Activated CD4-positive, CD25-positive, alpha-beta regulatory T cell (primary cell): Measurements from ENCODE around the gene FGGY.
"Not testable (repeated sequence)": the region's sequence is repeated elsewhere in the genome, so short reads cannot be mapped to it uniquely, and the experiment has no call there.

Experiments used
- DNase-seq, 4 experiments: peaks; one replicate each; lab custom pipeline; 2025; lab: John Stamatoyannopoulos, UW

Gene FGGY

DNA sequence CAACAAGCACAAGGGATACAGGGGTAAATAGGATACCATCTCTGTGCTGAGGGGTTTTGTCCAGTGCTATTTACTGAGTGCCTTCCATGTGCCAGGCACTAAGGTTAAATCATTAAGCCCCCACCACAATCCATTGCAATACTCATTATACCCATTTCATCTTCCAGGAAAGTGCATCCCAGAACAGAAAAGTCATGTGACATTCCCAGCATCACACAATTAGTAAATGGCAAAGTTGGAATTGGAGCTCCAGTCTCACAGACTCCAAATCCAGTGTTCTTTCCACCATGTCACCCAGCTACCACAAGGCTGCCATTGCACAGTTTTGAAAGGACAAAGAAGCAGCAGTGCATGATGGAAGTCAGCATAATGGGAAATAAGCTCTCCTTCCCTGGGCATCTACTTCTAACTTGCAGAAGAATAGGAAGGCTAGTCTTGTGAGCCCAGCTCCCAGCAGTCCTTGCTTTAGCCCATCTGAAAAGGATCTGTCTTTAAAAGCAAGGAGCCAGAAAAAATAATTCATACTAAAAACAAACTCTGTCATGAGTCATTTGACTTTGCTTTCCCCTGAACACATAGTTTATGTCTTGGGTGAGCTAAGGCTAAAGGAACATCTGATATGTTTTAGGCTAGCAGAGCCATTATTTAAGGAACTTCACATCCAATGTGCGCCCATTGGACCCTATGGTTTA lies 406.5 kb downstream of the FGGY start:
- no peak for DNase-seq

DNA sequence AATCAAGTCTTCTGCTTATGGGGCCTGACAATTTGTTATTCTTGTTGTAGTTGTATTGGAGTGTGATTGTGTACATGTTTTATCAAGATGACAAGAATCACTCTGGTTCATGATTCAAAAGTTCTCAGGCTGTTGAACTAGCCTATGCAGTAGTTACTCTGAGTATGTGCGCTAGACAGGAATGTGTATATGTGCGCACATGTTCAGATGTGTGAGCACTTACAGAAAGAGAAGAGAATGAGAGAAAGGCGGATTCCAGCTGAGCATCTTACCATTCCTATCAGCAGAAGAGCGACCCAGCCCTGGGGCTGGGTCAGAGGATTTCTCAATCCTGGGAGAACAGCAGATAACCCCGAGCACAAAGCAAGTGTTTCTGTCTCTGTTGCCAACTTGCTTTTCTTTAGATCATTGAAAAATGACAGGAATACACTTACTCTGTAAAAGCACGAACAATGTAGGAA lies 407.1 kb downstream of the FGGY start:
- no peak for DNase-seq

DNA sequence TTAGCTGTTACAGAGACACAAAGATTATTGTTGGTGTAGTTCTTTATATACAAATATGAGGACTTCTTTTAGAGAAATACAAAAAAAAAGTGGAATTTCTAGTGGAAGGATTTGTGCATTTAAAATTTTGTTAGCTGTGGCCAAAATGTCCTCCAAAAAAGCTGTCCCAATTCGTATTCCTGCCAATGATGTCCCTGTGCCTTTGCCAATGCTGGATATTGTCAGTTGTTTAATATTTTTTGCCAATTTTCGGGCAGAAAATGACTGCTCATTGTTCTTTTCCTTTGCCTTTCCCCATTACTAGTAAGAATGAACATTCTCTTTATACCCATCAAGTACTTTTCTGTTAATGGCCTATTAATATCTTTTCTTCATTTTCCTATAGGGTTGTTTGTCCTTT lies 407.8 kb downstream of the FGGY start:
- DNase-seq = no peak

DNA sequence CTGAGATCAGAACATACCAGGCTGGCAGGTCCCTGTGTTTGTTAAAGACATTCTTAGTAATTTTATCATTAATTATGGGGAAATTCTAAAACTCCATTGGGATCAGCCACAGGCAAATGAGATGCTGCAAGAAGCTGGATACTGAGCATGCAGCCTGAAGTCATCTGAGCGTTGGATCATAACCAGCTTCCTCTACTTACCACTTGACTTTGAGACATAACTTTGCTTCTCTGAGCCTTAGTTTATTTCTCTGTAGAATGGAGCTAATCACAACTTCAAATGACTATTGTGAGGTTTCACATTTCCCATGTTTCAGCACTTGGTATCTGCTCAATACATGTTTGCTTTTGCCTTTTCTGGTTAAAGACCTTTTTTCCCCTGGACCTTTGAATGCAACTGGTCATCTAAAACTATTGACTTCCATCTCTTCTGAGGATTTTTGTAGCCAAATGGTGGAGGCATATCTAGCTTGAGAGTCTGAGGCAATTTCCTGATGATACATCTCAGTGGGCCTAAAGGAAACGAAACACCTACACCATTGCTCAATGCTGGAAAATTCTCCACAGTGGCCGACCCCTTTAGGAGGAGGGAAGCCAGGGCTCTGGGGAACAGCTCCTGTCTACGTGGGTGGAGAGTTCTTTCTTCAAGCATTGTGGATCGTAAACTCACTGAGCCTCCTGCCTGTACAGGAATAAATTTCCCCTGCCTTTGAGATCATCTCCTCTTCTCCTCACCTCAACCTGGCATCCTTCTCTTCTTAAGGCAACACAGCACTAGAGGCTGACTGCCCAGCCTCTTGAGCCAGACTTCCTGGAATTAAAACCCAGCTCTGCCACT lies 408.8 kb downstream of the FGGY start:
- DNase-seq = no peak

DNA sequence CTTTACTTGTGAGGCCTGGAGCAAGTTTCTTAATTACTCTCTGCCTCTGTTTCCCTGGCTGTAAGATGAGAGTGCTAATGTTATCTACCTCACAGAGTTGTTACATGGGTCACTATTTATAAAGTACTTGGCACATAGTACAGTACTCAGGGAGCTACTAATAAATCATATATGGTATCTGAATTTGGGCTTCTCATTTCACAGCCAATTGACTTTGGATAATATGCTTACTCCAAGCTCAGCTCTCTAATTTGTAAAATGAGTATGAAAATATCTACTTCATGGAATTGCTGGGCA lies 409.4 kb downstream of the FGGY start:
- DNase-seq = no peak

DNA sequence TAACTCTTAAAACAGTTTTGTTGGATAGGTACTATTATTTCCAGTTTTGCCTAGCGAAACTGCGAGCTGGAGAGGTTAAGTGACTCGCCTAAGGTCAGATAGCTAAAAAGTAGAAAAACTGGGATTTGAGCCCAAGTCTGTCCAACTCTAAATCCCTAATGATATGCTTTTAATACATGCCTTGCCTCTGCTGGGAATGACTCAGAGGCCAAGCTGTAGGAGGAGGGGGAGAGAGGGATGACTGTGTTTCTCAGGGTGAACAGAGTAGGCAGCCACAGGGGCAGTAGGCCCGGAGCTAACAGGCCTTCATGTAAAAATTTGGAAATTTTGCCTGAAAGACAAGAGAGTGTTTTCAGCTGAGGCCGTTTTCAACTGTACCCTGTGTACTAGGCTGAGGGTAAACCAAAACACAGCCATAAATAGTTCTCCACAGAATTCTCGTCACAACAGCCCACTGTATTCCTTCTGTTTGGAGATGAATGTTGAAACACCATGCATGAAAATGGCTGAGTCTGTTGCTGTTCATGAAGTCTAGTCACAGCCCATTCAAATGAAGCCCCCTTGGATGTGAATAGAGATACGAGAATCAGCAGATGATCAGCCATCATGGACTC lies 410.4 kb downstream of the FGGY start:
- DNase-seq = no peak

DNA sequence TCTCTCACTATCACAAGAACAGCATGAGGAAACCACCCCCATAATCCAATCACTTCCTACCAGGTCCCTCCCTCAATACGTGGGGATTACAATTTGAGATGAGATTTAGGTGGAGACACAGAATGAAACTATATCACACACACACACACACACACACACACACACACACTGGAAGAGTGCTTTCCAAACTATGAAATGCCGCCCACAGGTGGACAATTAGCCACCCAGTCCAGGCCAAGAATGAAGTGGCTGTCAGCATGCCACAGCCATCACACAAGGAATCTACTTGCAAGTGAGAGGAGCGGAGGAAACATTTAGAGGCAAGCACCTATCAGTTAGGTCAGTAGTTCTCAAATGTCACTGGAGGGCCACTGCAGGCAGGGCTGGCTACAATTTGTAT lies 412.4 kb downstream of the FGGY start:
- DNase-seq = no peak

DNA sequence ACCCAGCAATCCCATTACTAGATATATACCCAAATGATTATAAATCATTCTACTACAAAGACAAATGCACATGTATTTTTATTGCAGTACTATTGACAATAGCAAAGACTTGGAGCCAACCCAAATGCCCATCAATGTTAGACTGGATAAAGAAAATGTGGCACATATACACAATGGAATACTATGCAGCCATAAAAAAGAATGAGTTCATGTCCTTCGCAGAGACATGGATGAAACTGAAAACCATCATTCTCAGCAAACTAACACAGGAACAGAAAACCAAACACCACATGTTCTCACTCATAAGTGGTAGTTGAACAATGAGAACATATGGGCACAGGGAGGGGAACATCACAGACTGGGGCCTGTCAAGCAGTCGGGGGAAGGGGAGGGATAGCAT lies 414.0 kb downstream of the FGGY start:
- DNase-seq = not testable (repeated sequence)

DNA sequence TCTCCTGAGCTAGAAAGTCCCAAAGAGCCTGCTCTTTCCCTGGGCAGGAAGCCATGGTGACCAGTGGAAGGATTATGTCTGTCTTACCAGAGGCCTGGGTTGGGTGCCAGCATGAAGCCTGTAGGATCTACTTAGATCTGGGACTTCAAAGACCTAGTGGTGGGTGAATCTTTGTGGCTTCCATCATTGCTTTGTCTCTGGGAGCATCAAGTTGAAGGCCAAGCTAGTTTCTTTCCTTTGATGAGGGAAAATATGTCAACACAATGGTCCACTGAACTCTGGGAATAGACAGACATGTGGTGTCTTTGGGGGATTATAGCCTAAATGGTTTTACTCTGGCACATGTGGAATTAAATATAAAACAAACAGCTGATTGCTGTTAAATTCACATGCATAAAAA lies 417.3 kb downstream of the FGGY start:
- no peak for DNase-seq

DNA sequence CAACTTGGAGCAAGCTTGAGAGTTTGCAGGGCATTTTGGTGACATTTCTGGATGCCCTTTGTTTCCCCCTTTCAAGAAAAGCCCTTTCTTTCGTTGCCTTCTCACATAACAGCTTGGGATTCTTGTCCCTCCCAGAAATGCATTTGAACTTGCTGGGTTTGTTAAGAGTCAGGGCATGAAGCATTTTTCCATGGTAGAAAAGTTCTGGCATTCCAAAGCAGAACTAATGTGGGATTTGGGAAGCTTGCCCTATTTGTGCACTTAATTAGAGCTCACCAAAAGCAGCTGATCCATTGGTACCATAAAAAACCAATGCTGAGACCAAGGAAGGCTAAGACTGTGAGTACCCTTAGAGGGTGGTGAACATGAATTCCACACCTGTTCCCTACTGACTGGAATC lies 418.1 kb downstream of the FGGY start:
- DNase-seq = no peak

DNA sequence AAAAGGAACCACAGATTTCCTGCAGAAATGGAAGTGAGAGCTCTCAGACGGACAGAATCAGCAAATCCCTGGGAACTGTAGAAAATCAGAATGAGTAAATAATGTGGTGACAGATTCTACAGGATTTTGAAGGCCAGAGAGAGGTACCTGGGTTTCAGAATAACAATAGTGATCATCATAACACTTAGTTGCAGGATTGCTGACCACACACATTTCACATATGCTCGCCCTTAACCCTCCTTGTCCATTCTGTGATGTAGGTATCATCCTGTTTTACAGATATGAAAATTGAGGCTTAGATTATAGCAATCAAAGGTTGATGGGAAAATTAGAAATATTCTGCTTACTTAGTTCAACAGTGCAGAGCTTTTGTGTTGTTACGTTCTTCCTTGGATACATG lies 419.9 kb downstream of the FGGY start:
- no peak for DNase-seq

DNA sequence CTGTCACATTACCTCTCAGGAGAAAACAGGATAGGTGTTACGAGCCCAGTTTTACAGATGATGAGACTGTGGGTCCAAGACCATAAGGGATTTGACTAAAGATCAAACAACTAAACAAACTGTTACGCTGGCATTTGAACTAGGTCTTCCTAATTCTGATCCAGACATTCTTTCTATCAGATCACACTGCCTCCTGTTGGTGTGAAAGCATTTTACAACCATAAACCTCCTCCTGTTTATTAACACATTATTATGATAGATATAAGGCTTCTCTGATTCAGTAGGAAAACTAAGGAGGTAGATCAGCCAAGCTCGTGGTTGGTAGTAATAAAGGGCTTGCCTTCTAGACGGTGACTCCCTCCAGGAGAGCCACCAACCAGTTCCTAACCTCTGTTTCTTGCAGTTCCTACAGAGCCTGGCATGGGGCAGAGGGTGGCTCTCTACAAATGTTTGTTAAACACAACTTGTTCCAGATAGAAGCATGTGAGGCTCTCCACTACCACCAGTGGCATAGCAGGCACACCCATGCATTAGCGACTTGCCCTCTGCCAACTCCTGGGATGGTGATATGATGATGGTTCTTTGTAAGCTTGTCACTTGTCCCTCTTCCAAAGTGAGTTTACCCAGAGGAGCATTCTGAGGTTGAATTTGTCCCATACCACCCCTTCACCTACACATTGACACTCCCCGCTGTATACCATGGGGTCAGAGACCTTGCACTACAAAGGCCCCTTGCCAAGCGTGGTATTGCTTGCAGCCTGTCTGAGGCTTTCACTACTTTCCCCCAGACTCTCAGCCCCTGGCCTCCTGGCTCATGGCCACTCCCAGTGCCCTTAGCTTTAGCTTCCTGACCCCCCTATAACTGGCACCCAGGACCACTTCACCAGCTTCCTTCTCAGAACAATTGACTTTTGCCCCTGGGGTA lies 421.4 kb downstream of the FGGY start:
- no peak for DNase-seq

DNA sequence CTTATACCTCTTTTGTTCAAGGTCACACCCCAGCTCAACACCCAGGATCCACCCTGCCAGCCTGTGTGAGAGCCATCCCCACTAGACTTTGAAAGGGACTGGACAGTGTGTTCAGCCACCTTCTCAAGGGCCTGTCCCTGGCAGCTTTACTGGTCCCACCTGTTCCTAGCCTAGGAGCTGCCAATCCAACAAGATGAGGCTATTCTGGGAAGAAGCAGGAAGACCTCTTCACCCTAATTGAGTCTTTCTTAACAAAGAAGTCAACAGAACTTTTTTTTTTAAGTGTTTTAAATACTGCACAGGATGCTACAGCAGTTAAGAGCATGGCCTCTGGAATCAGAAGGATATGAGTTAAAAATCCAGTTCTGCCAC lies 422.1 kb downstream of the FGGY start:
- no peak for DNase-seq

DNA sequence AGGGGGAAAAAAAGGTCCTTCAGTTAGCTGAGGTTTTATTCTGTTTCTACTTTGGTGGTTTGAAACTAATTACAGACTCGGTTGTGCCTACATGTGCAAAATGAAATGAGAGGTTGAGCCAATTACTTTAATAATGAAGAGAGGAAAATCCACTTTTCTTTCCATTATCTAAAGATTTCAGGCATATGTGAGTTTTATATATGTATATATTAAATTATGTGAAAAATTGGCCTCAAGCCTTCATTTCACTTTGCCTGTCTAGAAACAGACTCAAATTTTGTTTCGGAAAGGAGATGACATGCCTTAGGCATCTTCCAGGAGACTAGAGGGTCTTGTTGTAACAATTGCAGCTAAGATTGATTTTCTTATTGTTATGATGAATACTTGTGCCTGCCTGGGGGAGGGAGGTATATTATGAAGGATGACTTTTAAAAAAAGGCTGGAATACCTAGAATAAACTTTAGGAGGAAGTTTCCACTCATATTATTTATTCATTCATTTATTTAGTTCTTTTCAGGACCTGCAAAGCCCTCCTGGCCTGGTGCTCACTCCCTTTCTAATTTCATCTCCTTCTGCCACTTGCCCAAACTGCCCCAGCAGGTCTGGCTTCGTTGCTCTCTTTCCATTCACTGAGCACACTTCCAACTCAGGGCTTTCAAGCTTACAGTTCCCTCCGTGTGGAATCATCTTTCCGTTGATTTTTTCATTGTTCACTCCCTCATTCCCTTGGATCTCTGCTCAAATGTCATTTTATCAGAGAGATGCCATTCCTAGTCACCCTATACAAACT lies 423.6 kb downstream of the FGGY start:
- DNase-seq = no peak

DNA sequence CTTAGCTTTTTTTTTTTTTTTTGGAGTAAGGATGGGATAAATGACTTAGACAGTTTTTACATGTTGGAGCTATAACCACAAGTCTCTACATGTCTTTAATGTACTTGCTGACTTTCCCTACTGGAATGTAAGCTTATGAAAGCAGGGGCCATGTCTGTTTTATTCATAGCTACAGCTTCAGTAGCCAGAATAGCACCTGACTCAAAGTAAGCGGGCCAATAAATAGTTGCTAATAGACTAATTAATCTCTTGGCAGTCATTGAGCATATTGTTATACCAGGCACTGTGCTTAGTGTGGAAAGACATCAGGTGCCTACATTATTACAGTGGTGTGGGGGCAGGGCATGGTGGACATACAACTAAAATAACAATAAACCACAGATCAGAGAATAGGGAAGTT lies 433.4 kb downstream of the FGGY start:
- DNase-seq = no peak

DNA sequence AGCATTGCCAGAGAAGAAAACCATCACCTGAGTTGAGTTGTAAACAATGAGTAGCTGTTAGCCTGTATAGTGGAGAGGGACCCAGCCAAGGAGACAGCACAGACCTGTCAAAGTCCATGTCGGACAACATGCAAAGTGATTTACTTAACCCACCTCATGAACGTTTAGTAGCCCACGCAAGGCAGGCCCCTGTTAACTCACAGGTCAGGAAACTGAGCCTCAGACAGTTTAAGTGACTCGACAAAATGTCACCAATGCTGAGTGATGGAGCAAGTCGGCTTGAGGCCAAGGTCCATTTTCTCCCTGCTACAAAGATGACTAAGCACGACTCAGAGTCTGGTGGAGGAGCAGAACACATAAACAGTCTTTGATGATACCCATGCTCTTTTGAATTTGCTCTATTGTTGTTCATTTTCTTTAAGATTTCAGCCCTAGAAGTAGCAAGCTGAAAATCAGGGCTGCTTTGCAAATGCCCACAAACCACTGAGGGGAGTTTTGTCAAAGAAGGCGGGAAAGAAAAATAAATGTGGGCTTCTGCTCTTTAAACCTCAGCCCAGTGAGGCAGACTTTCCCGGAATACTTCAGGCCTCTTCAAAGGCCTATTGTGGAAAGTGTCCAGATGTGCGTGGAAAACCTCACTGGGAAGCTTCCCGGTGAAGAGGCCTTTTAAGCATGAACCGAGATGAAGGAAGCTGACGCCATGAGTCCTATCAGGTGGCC lies 434.0 kb downstream of the FGGY start:
- no peak for DNase-seq

DNA sequence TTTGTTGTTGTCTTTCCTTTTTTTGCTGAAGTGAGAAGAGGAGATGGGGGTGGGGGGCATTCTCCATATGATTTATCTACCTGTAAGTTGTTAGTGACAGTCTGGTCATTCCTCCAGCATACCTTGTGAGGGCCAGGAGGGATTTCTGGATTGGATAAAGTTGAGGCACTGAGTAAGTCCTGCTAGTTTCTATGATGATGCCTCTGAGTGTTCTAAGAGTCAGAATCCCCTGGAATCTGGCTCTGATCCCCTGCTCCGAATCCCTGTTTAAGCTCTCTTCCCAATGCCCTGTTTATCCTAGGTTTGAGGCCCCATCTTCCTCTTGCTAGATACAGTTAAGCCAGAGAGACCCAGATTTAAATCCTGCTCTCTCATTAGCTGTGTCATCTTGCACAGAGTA lies 434.7 kb downstream of the FGGY start:
- no peak for DNase-seq

DNA sequence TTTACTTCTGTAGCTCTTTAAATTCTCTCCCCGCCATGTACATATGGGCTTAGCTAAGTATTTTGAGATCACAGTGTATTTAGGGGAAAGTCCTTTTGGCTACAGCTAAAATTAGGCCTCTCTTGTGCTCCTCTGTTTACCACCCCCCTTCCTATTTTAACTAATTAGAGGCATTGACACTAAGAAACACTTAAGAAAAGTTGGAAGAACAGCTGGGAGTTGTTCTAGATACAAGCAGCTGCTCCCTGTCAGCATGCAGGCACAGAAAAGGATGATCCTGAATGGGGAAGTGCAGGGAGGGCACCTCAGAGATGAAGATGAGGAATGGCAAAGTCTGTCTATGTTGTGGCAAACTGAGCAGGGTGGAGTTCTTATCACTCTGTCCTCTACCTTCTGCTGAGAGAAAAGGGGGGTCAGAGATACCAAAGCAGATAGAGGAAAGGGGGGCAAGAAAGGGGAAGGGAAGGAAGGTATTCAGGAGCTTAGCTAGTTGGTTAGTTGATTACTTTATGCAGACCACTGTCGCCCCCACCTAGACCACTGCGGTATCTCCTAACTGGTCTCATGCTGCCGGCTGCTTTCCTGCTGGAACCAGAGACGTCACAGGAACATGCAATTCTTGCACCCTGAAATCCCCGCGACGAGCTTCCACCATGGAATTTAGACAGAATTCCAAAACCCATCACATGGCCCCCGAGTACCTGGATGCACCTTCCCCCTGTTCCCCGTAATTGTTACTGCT lies 435.5 kb downstream of the FGGY start:
- no peak for DNase-seq

DNA sequence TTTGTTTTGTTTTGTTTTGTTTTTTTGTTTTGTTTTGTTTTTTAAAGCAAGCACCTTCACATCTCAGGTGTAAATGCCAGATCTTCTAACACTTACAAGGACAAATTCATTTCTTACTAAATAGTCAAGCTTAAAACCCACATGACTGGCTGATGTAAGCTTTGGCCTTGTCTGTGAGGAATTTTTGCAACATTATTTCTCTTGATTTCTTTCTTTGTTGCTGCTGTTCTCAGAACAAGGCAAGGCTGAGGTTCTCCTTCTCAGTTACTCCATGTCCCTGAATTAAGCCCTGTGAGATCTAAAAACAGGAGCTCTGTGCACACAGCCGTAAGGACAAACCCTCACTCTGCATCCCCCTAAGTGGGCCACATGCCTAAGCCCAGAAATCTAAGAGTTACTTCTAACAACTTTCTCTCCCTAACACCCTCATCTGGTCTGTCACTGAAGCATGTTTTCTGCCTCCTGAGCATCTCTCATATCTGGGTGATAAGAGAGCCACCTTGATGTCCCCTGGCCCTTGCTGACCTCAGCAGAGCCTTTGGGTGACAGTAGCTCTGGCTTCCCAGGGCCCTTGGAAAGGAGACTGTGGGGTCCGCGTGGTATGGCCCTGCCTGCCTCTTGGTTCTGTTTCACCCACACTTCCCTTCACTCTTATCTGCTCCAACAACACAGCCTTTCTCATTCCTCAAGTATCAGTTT lies 436.7 kb downstream of the FGGY start:
- no peak for DNase-seq
